Loucy (cell line): ENCODE measurements around the gene GALM.

ENCODE experiments used
- CTCF ChIP-seq: fragments of 200-600 bp; sonication (generic); conservative IDR thresholded peaks from 2 replicates; pipeline ENCODE4 v1.5.1; 2014; ENCODE audit warnings: mild to moderate bottlenecking, antibody characterized with exemption, low read length
- EZH2phosphoT487 ChIP-seq: fragments of 200-600 bp; IDR thresholded peaks from 2 replicates; pipeline ENCODE4 v1.6.1; 2018; ENCODE audit warnings: antibody characterized with exemption, mild to moderate bottlenecking, moderate library complexity, borderline replicate concordance

GRCh38 chr2:38723173-38723572 lies 57.3 kb downstream of the GALM start:
- TF ChIP-seq CTCF (no peak), EZH2phosphoT487 (no peak)
